GOT3 (cell line): ENCODE results near the gene IFT74.

Source experiments
- DNase-seq: peaks from one replicate; lab custom pipeline; 2025; ENCODE audit warnings: mixed read lengths; lab: John Stamatoyannopoulos, UW

IFT74 gene

DNA sequence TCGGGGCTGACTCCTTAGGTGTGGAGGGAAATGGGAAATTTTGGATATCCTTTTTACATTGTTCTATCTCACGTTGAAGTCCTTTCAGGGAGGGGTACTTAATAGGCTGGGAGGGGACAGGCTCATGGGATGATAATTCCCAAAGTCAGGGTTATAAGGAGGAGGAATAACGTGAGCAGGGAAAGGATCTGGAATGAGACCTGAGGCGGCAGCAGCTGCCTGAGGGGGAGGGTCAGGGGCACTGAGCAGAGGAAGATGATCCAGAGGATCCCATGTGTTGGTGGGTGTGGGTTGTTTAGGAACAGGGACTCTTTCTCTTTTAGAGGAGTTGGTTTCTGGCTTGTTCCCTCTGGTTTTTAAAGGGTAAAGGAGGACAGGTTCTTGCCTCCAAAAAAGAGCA is 18.7 kb downstream of the IFT74 start:
- DNase-seq, result no peak

- no peak for DNase-seq
Measured at GRCh38 chr9:26975728-26976707, 19.8 kb downstream of the IFT74 start.

GRCh38 chr9:26983340-26983739 is 27.1 kb downstream of the IFT74 start:
- no peak for DNase-seq

- no peak for DNase-seq
Measured at GRCh38 chr9:26995810-26996209, 39.6 kb downstream of the IFT74 start.

GRCh38 chr9:27003426-27004077 is 47.3 kb downstream of the IFT74 start:
- DNase-seq, result no peak

DNA sequence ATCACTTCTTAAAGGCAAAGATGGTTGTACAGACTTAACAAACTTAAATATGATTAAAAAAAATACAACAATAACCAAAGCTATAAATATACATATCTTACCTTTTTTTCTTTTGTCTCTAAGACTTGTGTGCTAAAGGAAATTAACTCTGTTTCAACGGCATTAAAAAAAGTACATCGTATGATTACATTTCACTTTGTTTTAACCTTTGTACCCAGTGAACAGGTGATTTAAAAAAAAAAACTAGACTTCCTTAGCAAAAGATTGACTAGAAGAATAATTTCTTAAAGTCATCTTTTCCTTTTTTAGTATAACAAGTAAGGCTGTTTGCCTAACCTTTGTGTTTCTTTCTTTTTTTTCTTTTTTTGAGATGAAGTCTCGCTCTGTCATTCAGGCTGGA is 49.3 kb downstream of the IFT74 start, which contains the start of gene LRRC19:
TSS of gene LRRC19 (minus strand) at position 182 of the 400 bp plus-strand sequence. CDS start 5,978 bp downstream, outside the sequence.
- no peak for DNase-seq

GRCh38 chr9:27019589-27019988 is 63.4 kb downstream of the IFT74 start:
- DNase-seq, result no peak

- DNase-seq, result no peak
Measured at GRCh38 chr9:27022920-27023319, 66.7 kb downstream of the IFT74 start.

DNA sequence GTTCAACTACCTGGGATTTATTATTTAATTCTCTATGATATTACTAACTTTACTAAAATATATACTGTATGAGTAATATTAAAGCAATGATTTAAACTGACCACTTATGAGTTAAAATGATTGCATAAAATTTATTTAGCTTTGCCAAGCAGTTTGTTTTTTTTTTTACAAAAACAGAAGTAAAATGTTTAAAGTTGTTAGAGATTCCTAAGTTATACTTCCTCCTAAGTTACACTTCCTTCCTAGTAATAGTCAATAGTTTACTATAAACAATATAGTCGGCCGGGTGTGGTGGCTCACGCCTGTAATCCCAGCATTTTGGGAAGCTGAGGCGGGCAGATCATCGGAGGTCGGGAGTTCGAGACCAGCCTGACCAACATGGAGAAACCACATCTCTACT is 73.0 kb downstream of the IFT74 start:
- no peak for DNase-seq

GRCh38 chr9:27033815-27034403 is 77.7 kb downstream of the IFT74 start:
- no peak for DNase-seq

- DNase-seq, result no peak
Measured at GRCh38 chr9:27037499-27037898, 81.3 kb downstream of the IFT74 start.

DNA sequence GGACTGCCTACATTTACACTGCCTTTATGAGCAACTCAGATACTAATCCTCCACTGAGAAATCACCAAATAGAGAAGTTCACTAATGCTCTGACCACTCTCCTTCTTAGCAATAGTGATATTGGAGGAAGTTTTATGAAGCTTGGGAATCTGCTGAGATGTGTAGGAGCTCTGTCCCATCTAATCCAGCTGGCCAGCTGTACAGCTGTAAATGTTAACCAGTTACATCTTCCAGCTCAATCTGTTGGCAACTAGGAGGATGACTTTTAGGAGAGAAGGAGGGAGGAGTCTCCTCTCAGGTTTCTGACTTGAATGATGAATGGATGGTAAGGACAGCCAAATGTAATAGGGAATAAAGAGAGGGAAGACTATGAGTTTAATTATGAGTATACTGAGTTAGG is 85.5 kb downstream of the IFT74 start:
- DNase-seq, result no peak

- DNase-seq, result no peak
Measured at GRCh38 chr9:27042476-27042875, 86.3 kb downstream of the IFT74 start.

- no peak for DNase-seq
Measured at GRCh38 chr9:27043176-27043575, 87.0 kb downstream of the IFT74 start.

DNA sequence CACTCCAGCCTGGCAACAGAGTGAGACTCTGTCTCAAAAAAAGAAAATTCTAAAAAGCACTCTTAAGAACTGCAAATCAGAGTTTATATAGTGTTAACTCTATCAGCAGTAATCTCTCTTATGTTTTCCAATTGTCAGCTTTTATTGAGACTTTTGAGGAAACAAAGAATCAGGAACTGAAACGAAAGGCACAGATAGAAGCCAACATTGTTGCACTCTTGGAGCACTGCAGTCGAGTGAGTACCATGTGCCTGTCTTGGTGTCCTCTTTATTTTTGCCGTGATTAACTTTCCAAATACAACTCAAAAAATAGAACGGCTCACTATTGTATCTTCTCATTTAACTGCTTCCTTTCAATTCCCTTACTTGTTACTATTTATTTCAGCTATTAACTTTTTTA is 90.9 kb downstream of the IFT74 start:
- no peak for DNase-seq

GRCh38 chr9:27053369-27054022 is 97.3 kb downstream of the IFT74 start:
- no peak for DNase-seq

GRCh38 chr9:27054125-27054524 is 97.9 kb downstream of the IFT74 start:
- no peak for DNase-seq

GRCh38 chr9:27054841-27055240 is 98.6 kb downstream of the IFT74 start:
- DNase-seq, result no peak

GRCh38 chr9:27059412-27059811 is 103.2 kb downstream of the IFT74 start:
- DNase-seq, result no peak

- DNase-seq, result no peak
Measured at GRCh38 chr9:27059907-27060306, 103.7 kb downstream of the IFT74 start.

GRCh38 chr9:27065288-27065687 is 109.1 kb downstream of the IFT74 start:
- DNase-seq, result no peak
